Right lobe of liver (tissue), 6 donors: ENCODE data around the gene EIF4EBP3. TPM values are rescaled to one million over a fixed set of nuclear protein-coding genes. Genes with fewer than 3 reads are reported as not detected.
A peak's percentile ranks its signal among the peaks of the same experiment; 100 is the strongest.

Experiments
- ATAC-seq, 4 donors: fragments of 200-7000 bp; cut with Tn5 transposase; one replicate each; pipeline ENCODE4 v1.9.1; 2020; ENCODE audit warnings: mild to moderate bottlenecking in 4 of 4, moderate library complexity in 4 of 4
- DNase-seq, 3 donors: peaks; one replicate each; pipeline ENCODE4 v3.0.0-alpha.2; 2020
- H3K27ac ChIP-seq, 3 donors: fragments of 200-600 bp; one replicate each; pipeline ENCODE4 v1.8.0; 2022
- H3K27me3 ChIP-seq, 2 donors: fragments of 200-600 bp; one replicate each; pipeline ENCODE4 v1.8.0; 2022
- H3K36me3 ChIP-seq, 4 donors: fragments of 200-600 bp; sonication (generic) in 1 of 4; one replicate each; pipeline versions ENCODE4 v1.5.1 to v1.8.0; 2017 to 2022; ENCODE audit warnings: control low read depth in 1 of 4
- H3K4me1 ChIP-seq, 4 donors: fragments of 200-600 bp; sonication (generic) in 1 of 4; one replicate each; pipeline versions ENCODE4 v1.5.1 to v1.8.0; 2017 to 2022; ENCODE audit warnings: control low read depth in 1 of 4
- H3K4me3 ChIP-seq, 3 donors: fragments of 200-600 bp; one replicate each; pipeline ENCODE4 v1.8.0; 2022
- H3K9me3 ChIP-seq, 4 donors: fragments of 200-600 bp; sonication (generic) in 1 of 4; one replicate each; pipeline versions ENCODE4 v1.5.1 to v1.8.0; 2017 to 2022; ENCODE audit warnings: control low read depth in 1 of 4
- CTCF ChIP-seq, 4 donors: fragments of 200-600 bp in 3 of 4; fragments of 450-650 bp in 1 of 4; IDR thresholded peaks; one replicate each; pipeline versions ENCODE4 v1.5.1 to v1.8.0; 2016 to 2022; ENCODE audit warnings: antibody characterized with exemption in 4 of 4, mild to moderate bottlenecking in 2 of 4
- POLR2A ChIP-seq: fragments of 450-650 bp; IDR thresholded peaks from one replicate; pipeline ENCODE4 v1.6.1; 2017; ENCODE audit warnings: antibody characterized with exemption, mild to moderate bottlenecking
- WGBS: methylation state at CpG from one replicate; pipeline ENCODE4 v1.1.6; 2018; ENCODE audit warnings: low coverage, low lambda C conversion rate; ENCODE audit not compliant: insufficient coverage; ENCODE audit errors: missing lambda C conversion rate; 5-methylcytosine and 5-hydroxymethylcytosine counted together
- intact Hi-C, 2 donors: fragments of 100-400 bp; cut with DNase I; formaldehyde crosslinking; loops; one replicate each; pipeline versions ENCODE4 v1.11.2 to v1.14.1; 2022
- total RNA-seq, 6 experiments: library from RNA; depleted of rRNA in 2 of 6; stranded (reverse); fragments of >200 nt in 2 of 6; fragmentation: NEBNext Ultra II Directional in 3 of 6; extraction: Animal tissue kit (Norgen Biotek cat#: 25700) in 3 of 6; gene quantifications; one replicate each; pipeline versions ENCODE4 v1.1.0 to v1.2.4, GENCODE V29; 2016 to 2023
- donor health status: DM: no; HTN: yes; CAD: no.
- donor health status: DM: no; HTN: no; CAD: no.
- donor health status: DM: no; HTN: no; CAD: no.
- donor health status: DM: no; HTN: yes; CAD: no.
- donor health status: DM: no; HTN: yes; CAD: no.

Gene EIF4EBP3
- total RNA-seq, 6 experiments from 2014 or later = 10.7 to 19.5 (median 13.6) TPM

- no peak overlapping the region for H3K4me3 ChIP-seq
- H3K27ac ChIP-seq = no peak overlapping the region
- H3K9me3 ChIP-seq = no peaks in the 10 kb centered on the region
- peak in 1 of 3 donors; percentile 40 for DNase-seq
- H3K36me3 ChIP-seq = peaks cover 0 to 15% (median 7%) of the 10 kb centered on the region in 4 donors
- H3K4me1 ChIP-seq = peaks cover 0 to 56% (median 22%) of the 10 kb centered on the region in 4 donors
- no peaks in the 10 kb centered on the region for H3K27me3 ChIP-seq
- TF ChIP-seq CTCF (IDR thresholded peaks at IDR 0.05) = no peak
- no peak for TF ChIP-seq POLR2A
- WGBS = 91% methylated on average over 6 of the region's 13 CpGs
- no peak for ATAC-seq
- intact Hi-C loops = loop anchor here (10.0 kb wide), 1 partner anchor 67 kb away; the partner anchor contains the start of genes CD14 (in 2 of the 2) and TMCO6 (in 2 of the 2)
These were observed 20.4 kb downstream of the EIF4EBP3 start for GRCh38 chr5:140567871-140568270.

- no CpG with 5 or more reads among the region's 2 CpGs for WGBS
- TF ChIP-seq CTCF (IDR thresholded peaks at IDR 0.05) = no peak
- TF ChIP-seq POLR2A = no peak
- H3K4me3 ChIP-seq = no peak overlapping the region
- peaks cover 0 to 15% (median 7%) of the 10 kb centered on the region in 4 donors for H3K36me3 ChIP-seq
- peak overlapping the region; percentile 23 to 90 (median 56) for H3K27ac ChIP-seq
- peaks cover 0 to 56% (median 23%) of the 10 kb centered on the region in 4 donors for H3K4me1 ChIP-seq
- ATAC-seq (no peak), DNase-seq (peak in 1 of 3 donors; percentile 42)
- H3K27me3 ChIP-seq = no peaks in the 10 kb centered on the region
- intact Hi-C loops = loop anchor here (10.0 kb wide), 1 partner anchor 66 kb away; the partner anchor contains the start of genes CD14 (in 2 of the 2) and TMCO6 (in 2 of the 2)
- no peaks in the 10 kb centered on the region for H3K9me3 ChIP-seq
These were observed 21.1 kb downstream of the EIF4EBP3 start for GRCh38 chr5:140568443-140569063.

- H3K4me3 ChIP-seq = no peak overlapping the region
- peaks cover 0 to 57% (median 23%) of the 10 kb centered on the region in 4 donors for H3K4me1 ChIP-seq
- DNase-seq (peak in 1 of 3 donors; percentile 30), ATAC-seq (no peak)
- H3K27me3 ChIP-seq = no peaks in the 10 kb centered on the region
- WGBS = 19% methylated on average over 4 of the region's 4 CpGs
- H3K36me3 ChIP-seq = peaks cover 0 to 15% (median 7%) of the 10 kb centered on the region in 4 donors
- H3K9me3 ChIP-seq = no peaks in the 10 kb centered on the region
- peak overlapping the region; percentile 23 to 90 (median 56) for H3K27ac ChIP-seq
- no peak for TF ChIP-seq POLR2A
- no peak for TF ChIP-seq CTCF (IDR thresholded peaks at IDR 0.05)
- intact Hi-C loops = loop anchor here (10.0 kb wide), 1 partner anchor 66 kb away; the partner anchor contains the start of genes CD14 (in 2 of the 2) and TMCO6 (in 2 of the 2)
These were observed 21.7 kb downstream of the EIF4EBP3 start for GRCh38 chr5:140569197-140569596.

- H3K4me3 ChIP-seq = no peak overlapping the region
- DNase-seq (peak in 1 of 3 donors; percentile 46), ATAC-seq (no peak)
- H3K9me3 ChIP-seq = no peaks in the 10 kb centered on the region
- no peaks in the 10 kb centered on the region for H3K27me3 ChIP-seq
- TF ChIP-seq CTCF (IDR thresholded peaks at IDR 0.05) (no peak), POLR2A (no peak)
- H3K36me3 ChIP-seq = peaks cover 0 to 15% (median 7%) of the 10 kb centered on the region in 4 donors
- 100% methylated on average over 1 of the region's 4 CpGs for WGBS
- H3K27ac ChIP-seq = peak overlapping the region in 1 of 3 donors; percentile 90
- peaks cover 0 to 66% (median 27%) of the 10 kb centered on the region in 4 donors for H3K4me1 ChIP-seq
- intact Hi-C loops = no loop called here
These were observed 22.6 kb downstream of the EIF4EBP3 start for GRCh38 chr5:140570058-140570457.
